ENCODE measurements around the gene E2F4. TPM values are rescaled to one million over a fixed set of nuclear protein-coding genes. Genes with fewer than 3 reads are reported as not detected.

E2F4 gene
- polyA plus RNA-seq, 1 donor (not counting 4 experiments of a cell fraction or from before 2014, with no cell fraction given): 64.7 TPM

- H3K9me1 ChIP-seq (ENCODE audit: control insufficient read depth, extremely low read depth, insufficient read depth, low read length): peaks cover 4% of the 10 kb centered on the region
- H3K27me3 ChIP-seq (ENCODE audit: control insufficient read depth, extremely low read depth, insufficient read depth, low read length): no peaks in the 10 kb centered on the region
- peak overlapping the region; percentile 52 for H3K27ac ChIP-seq (ENCODE audit: control insufficient read depth, insufficient read depth, low read length)
- DNase-seq (ENCODE audit: low read depth, low spot score) (no peak), FAIRE-seq (peak; percentile 85)
- H3K4me3 ChIP-seq (ENCODE audit: control insufficient read depth in 2 of 3, extremely low read depth in 1 of 3, insufficient read depth in 2 of 3, low read depth in 1 of 3, low read length in 3 of 3): no peak overlapping the region
- no peak for TF ChIP-seq CTCF (optimal IDR thresholded peaks at IDR 0.05 in 1 of 3, IDR thresholded peaks at IDR 0.05 in 1 of 3, conservative IDR thresholded peaks at IDR 0.05 in 1 of 3; ENCODE audit: extremely low read depth in 1 of 3, insufficient read depth in 2 of 3, low read length in 3 of 3)
- no peak for TF ChIP-seq EZH2 (IDR thresholded peaks at IDR 0.05; ENCODE audit: low read length)
- H4K20me1 ChIP-seq (ENCODE audit: control insufficient read depth, extremely low read depth, insufficient read depth, low read length): no peaks in the 10 kb centered on the region
- H3K9ac ChIP-seq (ENCODE audit: control insufficient read depth, extremely low read depth, insufficient read depth, low read length): peak overlapping the region; percentile 31
- H3K4me1 ChIP-seq (ENCODE audit: control insufficient read depth, extremely low read depth, insufficient read depth, low read length): peaks cover 28% of the 10 kb centered on the region
- H3K9me3 ChIP-seq (ENCODE audit: control insufficient read depth, low read depth, low read length): no peaks in the 10 kb centered on the region
- peak overlapping the region; percentile 48 for H3K4me2 ChIP-seq (ENCODE audit: control insufficient read depth, extremely low read depth, insufficient read depth, low read depth, low read length)
- H3K36me3 ChIP-seq (ENCODE audit: control insufficient read depth in 2 of 2, extremely low read depth in 1 of 2, insufficient read depth in 2 of 2, low read length in 2 of 2): peaks cover 3 to 19% of the 10 kb centered on the region in 2 experiments
- no peaks in the 10 kb centered on the region for H3K79me2 ChIP-seq (ENCODE audit: control insufficient read depth, insufficient read depth, low read length)
- dilution Hi-C loops (cut with MboI; ENCODE audit: extremely low pct_ligation_motif_present, low sequenced_read_pairs): no loop called here
- no peak overlapping the region for H2AFZ ChIP-seq (ENCODE audit: control insufficient read depth, low read length)
Measured at GRCh38 chr16:67206838-67207248, 14.9 kb downstream of the E2F4 start.

GRCh38 chr16:67207249-67208091 is 15.5 kb downstream of the E2F4 start:
- Histone ChIP-seq H3K9ac (ENCODE audit: control insufficient read depth, extremely low read depth, insufficient read depth, low read length) (peak overlapping the region; percentile 31), H3K9me1 (ENCODE audit: control insufficient read depth, extremely low read depth, insufficient read depth, low read length) (peaks cover 4% of the 10 kb centered on the region), H3K27ac (ENCODE audit: control insufficient read depth, insufficient read depth, low read length) (peak overlapping the region; percentile 52), H3K79me2 (ENCODE audit: control insufficient read depth, insufficient read depth, low read length) (no peaks in the 10 kb centered on the region), H2AFZ (ENCODE audit: control insufficient read depth, low read length) (no peak overlapping the region), H3K27me3 (ENCODE audit: control insufficient read depth, extremely low read depth, insufficient read depth, low read length) (no peaks in the 10 kb centered on the region), H3K36me3 (ENCODE audit: control insufficient read depth in 2 of 2, extremely low read depth in 1 of 2, insufficient read depth in 2 of 2, low read length in 2 of 2) (peaks cover 3 to 16% of the 10 kb centered on the region in 2 experiments), H3K4me2 (ENCODE audit: control insufficient read depth, extremely low read depth, insufficient read depth, low read depth, low read length) (peak overlapping the region; percentile 48), H4K20me1 (ENCODE audit: control insufficient read depth, extremely low read depth, insufficient read depth, low read length) (no peaks in the 10 kb centered on the region), H3K9me3 (ENCODE audit: control insufficient read depth, low read depth, low read length) (no peaks in the 10 kb centered on the region), H3K4me1 (ENCODE audit: control insufficient read depth, extremely low read depth, insufficient read depth, low read length) (peaks cover 32% of the 10 kb centered on the region), H3K4me3 (ENCODE audit: control insufficient read depth in 2 of 3, extremely low read depth in 1 of 3, insufficient read depth in 2 of 3, low read depth in 1 of 3, low read length in 3 of 3) (no peak overlapping the region)
- TF ChIP-seq CTCF (optimal IDR thresholded peaks at IDR 0.05 in 1 of 3, IDR thresholded peaks at IDR 0.05 in 1 of 3, conservative IDR thresholded peaks at IDR 0.05 in 1 of 3; ENCODE audit: extremely low read depth in 1 of 3, insufficient read depth in 2 of 3, low read length in 3 of 3): no peak
- no peak for TF ChIP-seq EZH2 (IDR thresholded peaks at IDR 0.05; ENCODE audit: low read length)
- dilution Hi-C loops (cut with MboI; ENCODE audit: extremely low pct_ligation_motif_present, low sequenced_read_pairs): no loop called here
- peak; percentile 78 for FAIRE-seq
- no peak for DNase-seq (ENCODE audit: low read depth, low spot score)
